A549 (cell line): ENCODE data around the gene INPP4B. TPM values are rescaled to one million over a fixed set of nuclear protein-coding genes. Genes with fewer than 3 reads are reported as not detected.

ENCODE experiments used
- ATAC-seq, 2 experiments: fragments of 200-7000 bp in 1 of 2; fragments of >200 bp in 1 of 2; cut with Nextera tagmentation in 1 of 2; cut with Tn5 transposase in 1 of 2; 3 replicates each; pipeline versions ENCODE4 v1.8.0 to v1.9.1; 2018 to 2020; ENCODE audit warnings: mild to moderate bottlenecking in 1 of 2, moderate library complexity in 1 of 2
- CTCF ChIA-PET: fragments of 300-600 bp; sonication (Branson Sonifier 250); formaldehyde crosslinking; extraction: SDS; loops from one replicate; lab custom pipeline; 2021; ENCODE audit warnings: antibody characterized with exemption, inconsistent platforms; lab: Yijun Ruan, JAX
- POLR2A ChIA-PET: fragments of 350-600 bp; formaldehyde crosslinking; extraction: SDS; loops from one replicate; lab custom pipeline; 2021; ENCODE audit warnings: antibody characterized with exemption, inconsistent platforms; lab: Yijun Ruan, JAX
- DNase-seq, 2 experiments: peaks; one replicate each; pipeline versions ENCODE4 v3.0.0 to v3.0.0-alpha.2; 2011 to 2016; ENCODE audit warnings: low read depth in 1 of 2, low spot score in 1 of 2
- FAIRE-seq: peaks from 2 replicates; lab custom pipeline; 2011; peaks lifted over from hg19 to GRCh38; lab: Jason Lieb, UNC
- H3K27ac ChIP-seq, 2 experiments: fragments of >200 bp; sonication (Bioruptor Twin); formaldehyde crosslinking; 3 replicates each; pipeline ENCODE4 v1.5.1; 2016 to 2017
- H3K4me1 ChIP-seq: fragments of >200 bp; sonication (Bioruptor Twin); formaldehyde crosslinking; 3 replicates; pipeline ENCODE4 v1.6.1; 2016
- H3K4me2 ChIP-seq: fragments of >200 bp; sonication (Bioruptor Twin); formaldehyde crosslinking; 3 replicates; pipeline ENCODE4 v1.6.1; 2016
- H3K4me3 ChIP-seq: fragments of >200 bp; sonication (Bioruptor Twin); formaldehyde crosslinking; 3 replicates; pipeline ENCODE4 v1.5.1; 2016
- H3K9me3 ChIP-seq: fragments of >200 bp; sonication (Bioruptor Twin); formaldehyde crosslinking; 3 replicates; pipeline ENCODE4 v1.6.1; 2016
- ATOH8 ChIP-seq: fragments of 250-450 bp; sonication (Bioruptor Pico); IDR thresholded peaks from 2 replicates; pipeline ENCODE4 v1.5.0; 2020; ENCODE audit warnings: low read depth, mild to moderate bottlenecking, moderate library complexity
- CHD4 ChIP-seq: fragments of 200-600 bp; sonication (generic); IDR thresholded peaks from 2 replicates; pipeline ENCODE4 v1.6.1; 2016; ENCODE audit warnings: antibody characterized with exemption, mild to moderate bottlenecking, borderline replicate concordance
- E2F6 ChIP-seq: IDR thresholded peaks from 2 replicates; pipeline ENCODE4 v1.6.1; 2012; ENCODE audit warnings: low read depth, borderline replicate concordance
- ELK1 ChIP-seq: fragments of 150-350 bp; IDR thresholded peaks from 2 replicates; pipeline ENCODE4 v1.6.1; 2014; ENCODE audit warnings: low read depth, mild to moderate bottlenecking, low read length
- EP300 ChIP-seq, 2 experiments: fragments of >200 bp; sonication (Bioruptor Twin); formaldehyde crosslinking; IDR thresholded peaks; 2 replicates in 1 of 2; 3 replicates in 1 of 2; pipeline ENCODE4 v1.6.1; 2016 to 2017
- ESRRA ChIP-seq: fragments of 150-350 bp; IDR thresholded peaks from 2 replicates; pipeline ENCODE4 v1.6.1; 2014; ENCODE audit warnings: mild to moderate bottlenecking, low read length, borderline replicate concordance
- HOXA7 ChIP-seq: fragments of 250-450 bp; sonication (Bioruptor Pico); IDR thresholded peaks from 2 replicates; pipeline ENCODE4 v1.5.0; 2020; ENCODE audit warnings: mild to moderate bottlenecking, moderate library complexity
- HOXB13 ChIP-seq: fragments of 250-450 bp; sonication (Bioruptor Pico); IDR thresholded peaks from 2 replicates; pipeline ENCODE4 v1.5.0; 2020; ENCODE audit warnings: low read depth, mild to moderate bottlenecking, moderate library complexity
- HOXB5 ChIP-seq: fragments of 250-450 bp; sonication (Bioruptor Pico); IDR thresholded peaks from 2 replicates; pipeline ENCODE4 v1.5.0; 2020; ENCODE audit warnings: mild to moderate bottlenecking, moderate library complexity
- JUN ChIP-seq, 2 experiments: fragments of >200 bp; sonication (Bioruptor Twin); formaldehyde crosslinking; IDR thresholded peaks; 2 replicates in 1 of 2; 3 replicates in 1 of 2; pipeline ENCODE4 v1.6.1; 2016 to 2017
- KDM1A ChIP-seq: fragments of 200-600 bp; sonication (generic); IDR thresholded peaks from 2 replicates; pipeline ENCODE4 v1.6.1; 2016; ENCODE audit warnings: low read depth, mild to moderate bottlenecking
- MAX ChIP-seq: IDR thresholded peaks from 2 replicates; pipeline ENCODE4 v1.6.1; 2012
- MYC ChIP-seq: IDR thresholded peaks from 2 replicates; pipeline ENCODE4 v1.6.1; 2012; ENCODE audit warnings: mild to moderate bottlenecking, inconsistent platforms, low read length, improper control_type of control experiment, borderline replicate concordance
- NR3C1 ChIP-seq: fragments of >200 bp; sonication (Bioruptor Twin); formaldehyde crosslinking; IDR thresholded peaks from 3 replicates; pipeline ENCODE4 v1.6.1; 2017
- PBX3 ChIP-seq: IDR thresholded peaks from 2 replicates; pipeline ENCODE4 v1.6.1; 2012
- RAD21 ChIP-seq, 2 experiments: fragments of >200 bp in 1 of 2; sonication (Bioruptor Twin) in 1 of 2; formaldehyde crosslinking in 1 of 2; IDR thresholded peaks in 1 of 2; conservative IDR thresholded peaks in 1 of 2; 2 replicates in 1 of 2; 3 replicates in 1 of 2; pipeline ENCODE4 v1.6.1; 2012 to 2018; ENCODE audit warnings: inconsistent platforms in 1 of 2
- RFX5 ChIP-seq: fragments of 450-650 bp; IDR thresholded peaks from 2 replicates; pipeline ENCODE4 v1.7.1; 2014; ENCODE audit warnings: antibody characterized with exemption, mild to moderate bottlenecking, moderate library complexity
- TP53 ChIP-seq: fragments of 250-450 bp; sonication (Bioruptor Pico); IDR thresholded peaks from 2 replicates; pipeline ENCODE4 v1.5.0; 2021; ENCODE audit warnings: mild to moderate bottlenecking, moderate library complexity
- USF2 ChIP-seq: fragments of 450-650 bp; IDR thresholded peaks from 2 replicates; pipeline ENCODE4 v1.6.1; 2014; ENCODE audit warnings: antibody characterized with exemption
- ZFP36 ChIP-seq: fragments of 450-650 bp; IDR thresholded peaks from 2 replicates; pipeline ENCODE4 v1.6.1; 2014; ENCODE audit warnings: borderline replicate concordance; ENCODE audit not compliant: partially characterized antibody
- ZSCAN20 ChIP-seq: fragments of 250-450 bp; sonication (Bioruptor Pico); IDR thresholded peaks from 2 replicates; pipeline ENCODE4 v1.8.0; 2022; ENCODE audit warnings: mild to moderate bottlenecking, moderate library complexity
- WGBS: methylation state at CpG from one replicate; pipeline ENCODE4 v1.1.6; 2017; ENCODE audit errors: missing lambda C conversion rate; 5-methylcytosine and 5-hydroxymethylcytosine counted together
- polyA minus RNA-seq: library from RNA; depleted of rRNA, polyadenylated mRNA; stranded (reverse); fragments of >200 nt; gene quantifications from 2 replicates; pipeline ENCODE4 v1.2.3, GENCODE V29; 2011; rRNA and poly(A)+ RNA removed
- polyA plus RNA-seq, 4 experiments: library from polyadenylated mRNA; depleted of rRNA in 3 of 4; stranded (reverse); fragments of >200 nt; fragmentation: RNase III in 1 of 4; extraction: RNeasy Plus Mini Kit Qiagen cat#74134 plus additional on column Dnase treatment in 1 of 4; gene quantifications; 2 replicates in 3 of 4; 3 replicates in 1 of 4; pipeline ENCODE4 v1.2.3, GENCODE V29; 2011 to 2017

Gene INPP4B
- 12.5 and 14.9 TPM in 2 replicates for polyA plus RNA-seq (2011; rRNA removed)
- 1.8 TPM in 2 replicates for polyA plus RNA-seq (2012; cell fraction: cytosol; rRNA removed)
- polyA plus RNA-seq (2012; cell fraction: nucleus; rRNA removed), result 1.3 and 1.9 TPM in 2 replicates
- polyA plus RNA-seq (2017; fragmentation: RNase III; extraction: RNeasy Plus Mini Kit Qiagen cat#74134 plus additional on column Dnase treatment), result 6.3 to 7.5 TPM (median 7.2 TPM) in 3 replicates
- polyA minus RNA-seq, result 49.1 and 49.8 TPM in 2 replicates

- H3K4me3 ChIP-seq, result peak within 1 kb of the TSS; percentile 68
- CTCF ChIA-PET, result interaction anchor here (0.6 to 1.9 kb wide), 5 partner anchors 9 to 757 kb away, joined by 3 to 18 read pairs (median 3); no protein-coding TSS in a partner anchor
- peak in 1 of 2 experiments; percentile 35 for DNase-seq
- peak within 1 kb of the TSS; percentile 72 to 88 for H3K27ac ChIP-seq
- peak within 1 kb of the TSS; percentile 97 for H3K4me2 ChIP-seq
- no peaks in the 10 kb centered on the region for H3K9me3 ChIP-seq
- ATAC-seq, result peak; percentile 76 to 82
- WGBS, result 2% methylated on average over 24 of the region's 55 CpGs
- POLR2A ChIA-PET, result no interaction called here
- peaks cover 14% of the 10 kb centered on the region; the same call in 2 of the 3 replicates for H3K4me1 ChIP-seq
- no peak for TF ChIP-seq JUN (IDR thresholded peaks at IDR 0.05)
- peak; percentile 41; the same call in 1 of the 2 replicates for TF ChIP-seq MAX
- peak; percentile 38; the same call in 1 of the 2 replicates for TF ChIP-seq E2F6
- no peak for FAIRE-seq
Observed at GRCh38 chr4:142846108-142846728, at the start of gene INPP4B. TSS of gene INPP4B (minus strand) at chr4:142846301.

- no peak for DNase-seq
- 7% methylated on average over 3 of the region's 3 CpGs for WGBS
Observed at GRCh38 chr4:142893012-142893411, 46.9 kb upstream of the INPP4B start.

GRCh38 chr4:142886566-142886965, 40.5 kb upstream of the INPP4B start:
- 49% methylated on average over 5 of the region's 5 CpGs for WGBS
- FAIRE-seq (no peak), ATAC-seq (no peak), DNase-seq (no peak)
- no peak overlapping the region for H3K27ac ChIP-seq
- H3K9me3 ChIP-seq, result no peaks in the 10 kb centered on the region
- ChIA-PET POLR2A (no interaction called here), CTCF (no interaction called here)
- TF ChIP-seq MYC (no peak), NR3C1 (no peak), ELK1 (no peak), HOXB5 (no peak), CHD4 (no peak), ESRRA (no peak), HOXA7 (no peak), RAD21 (conservative IDR thresholded peaks at IDR 0.05 in 1 of 2, IDR thresholded peaks at IDR 0.05 in 1 of 2) (no peak), RFX5 (no peak), ATOH8 (CRISPR knock-in tag) (no peak), TP53 (CRISPR knock-in tag) (no peak), HOXB13 (CRISPR knock-in tag) (no peak), ZSCAN20 (CRISPR knock-in tag) (no peak), PBX3 (no peak), EP300 (IDR thresholded peaks at IDR 0.05) (no peak), USF2 (no peak)
- no peak overlapping the region for H3K4me3 ChIP-seq
- H3K4me2 ChIP-seq, result no peak overlapping the region
- no peaks in the 10 kb centered on the region for H3K4me1 ChIP-seq

More at GRCh38 chr4:142893012-142893411, 46.9 kb upstream of the INPP4B start:
- Histone ChIP-seq H3K9me3 (peaks cover 4% of the 10 kb centered on the region; the same call in 1 of the 3 replicates), H3K4me2 (no peak overlapping the region), H3K4me1 (no peaks in the 10 kb centered on the region), H3K4me3 (no peak overlapping the region), H3K27ac (no peak overlapping the region)
- ATAC-seq, result no peak
- TF ChIP-seq ZFP36, result peak; percentile 1
- TF ChIP-seq KDM1A, result no peak
- FAIRE-seq, result no peak
- ChIA-PET CTCF (no interaction called here), POLR2A (no interaction called here)
